ENCODE measurements around the gene ANTXR1. TPM values are rescaled to one million over a fixed set of nuclear protein-coding genes. Genes with fewer than 3 reads are reported as not detected.

ANTXR1 gene
- polyA plus RNA-seq, 1 of the 3 experiments (the other 2 are of a cell fraction): 114 TPM

Small RNAs within 50 kb of the gene (small RNA-seq; reads per million reads assigned to genes)
- gene MIR3126: 0 to 37.4 (median 5.6) reads per million in 7 experiments
- 0 reads per million in 7 experiments for gene RNA5SP96
- gene RNU6-1216P: 0 to 1.1 (median 0) reads per million in 7 experiments

Other genes starting within 250 kb of the ANTXR1 start
- not detected in 2 replicates for gene BMP10, start 141.8 kb upstream of the ANTXR1 start, polyA plus RNA-seq (2012; rRNA removed)
- gene GKN2, start 60.3 kb upstream of the ANTXR1 start, polyA plus RNA-seq (2012; rRNA removed): not detected in 2 replicates
- gene GKN1, start 38.5 kb upstream of the ANTXR1 start, polyA plus RNA-seq (2012; rRNA removed): not detected in 2 replicates

All from SK-N-SH (cell line).